ENCODE measurements around the gene CD109. TPM values are rescaled to one million over a fixed set of nuclear protein-coding genes. Genes with fewer than 3 reads are reported as not detected.

The CD109 gene
- total RNA-seq, 4 donors from 2014 or later = 7.9 to 27.0 (median 19.8) TPM

GRCh38 chr6:73817253-73817652, 121.2 kb downstream of the CD109 start:
- Histone ChIP-seq H3K4me1 (no peaks in the 10 kb centered on the region), H3K9me3 (no peaks in the 10 kb centered on the region), H3K36me3 (peaks cover 0 to 30% of the 10 kb centered on the region in 2 donors), H3K27ac (no peak overlapping the region), H3K27me3 (no peaks in the 10 kb centered on the region), H3K4me3 (no peak overlapping the region)
- WGBS, 2 donors (ENCODE audit: low coverage in 1 of 2) = 50% methylated on average over 1 of the region's 1 CpG
- no peak for ATAC-seq
- TF ChIP-seq, protein P1, sequence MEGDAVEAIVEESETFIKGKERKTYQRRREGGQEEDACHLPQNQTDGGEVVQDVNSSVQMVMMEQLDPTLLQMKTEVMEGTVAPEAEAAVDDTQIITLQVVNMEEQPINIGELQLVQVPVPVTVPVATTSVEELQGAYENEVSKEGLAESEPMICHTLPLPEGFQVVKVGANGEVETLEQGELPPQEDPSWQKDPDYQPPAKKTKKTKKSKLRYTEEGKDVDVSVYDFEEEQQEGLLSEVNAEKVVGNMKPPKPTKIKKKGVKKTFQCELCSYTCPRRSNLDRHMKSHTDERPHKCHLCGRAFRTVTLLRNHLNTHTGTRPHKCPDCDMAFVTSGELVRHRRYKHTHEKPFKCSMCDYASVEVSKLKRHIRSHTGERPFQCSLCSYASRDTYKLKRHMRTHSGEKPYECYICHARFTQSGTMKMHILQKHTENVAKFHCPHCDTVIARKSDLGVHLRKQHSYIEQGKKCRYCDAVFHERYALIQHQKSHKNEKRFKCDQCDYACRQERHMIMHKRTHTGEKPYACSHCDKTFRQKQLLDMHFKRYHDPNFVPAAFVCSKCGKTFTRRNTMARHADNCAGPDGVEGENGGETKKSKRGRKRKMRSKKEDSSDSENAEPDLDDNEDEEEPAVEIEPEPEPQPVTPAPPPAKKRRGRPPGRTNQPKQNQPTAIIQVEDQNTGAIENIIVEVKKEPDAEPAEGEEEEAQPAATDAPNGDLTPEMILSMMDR (IDR thresholded peaks at IDR 0.05) = no peak
- TF ChIP-seq POLR2AphosphoS5 (IDR thresholded peaks at IDR 0.05) = no peak
- no peak for TF ChIP-seq POLR2A (IDR thresholded peaks at IDR 0.05)
- TF ChIP-seq EP300 (IDR thresholded peaks at IDR 0.05) = no peak

GRCh38 chr6:73823046-73823735, 127.2 kb downstream of the CD109 start:
- Histone ChIP-seq H3K27ac (peak overlapping the region in 1 of 4 donors; percentile 9), H3K4me1 (peaks cover 0 to 5% (median 0%) of the 10 kb centered on the region in 3 donors), H3K9me3 (no peaks in the 10 kb centered on the region), H3K4me3 (no peak overlapping the region), H3K36me3 (peaks cover 0 to 23% of the 10 kb centered on the region in 2 donors), H3K27me3 (no peaks in the 10 kb centered on the region)
- ATAC-seq = no peak
- WGBS, 2 donors (ENCODE audit: low coverage in 1 of 2) = 42 to 49% methylated on average over 6 of the region's 6 CpGs
- no peak for TF ChIP-seq EP300 (IDR thresholded peaks at IDR 0.05)
- TF ChIP-seq POLR2A (IDR thresholded peaks at IDR 0.05) = no peak
- TF ChIP-seq, protein P1 (IDR thresholded peaks at IDR 0.05) = no peak
- no peak for TF ChIP-seq POLR2AphosphoS5 (IDR thresholded peaks at IDR 0.05)

GRCh38 chr6:73823832-73824231, 127.8 kb downstream of the CD109 start:
- Histone ChIP-seq H3K27ac (peak overlapping the region in 1 of 4 donors; percentile 9), H3K27me3 (no peaks in the 10 kb centered on the region), H3K4me3 (no peak overlapping the region), H3K36me3 (peaks cover 0 to 19% of the 10 kb centered on the region in 2 donors), H3K9me3 (no peaks in the 10 kb centered on the region), H3K4me1 (peaks cover 0 to 5% (median 0%) of the 10 kb centered on the region in 3 donors)
- no peak for ATAC-seq
- WGBS, 2 donors (ENCODE audit: low coverage in 1 of 2) = 100% methylated on average over 1 of the region's 1 CpG; no CpG with 5 or more reads in 1 of the 2 donors
- TF ChIP-seq EP300 (IDR thresholded peaks at IDR 0.05) (no peak), POLR2A (IDR thresholded peaks at IDR 0.05) (no peak), POLR2AphosphoS5 (IDR thresholded peaks at IDR 0.05) (no peak)
- TF ChIP-seq, protein P1 (IDR thresholded peaks at IDR 0.05) = no peak

GRCh38 chr6:73826571-73826970, 130.6 kb downstream of the CD109 start:
- 79 to 90% methylated on average over 1 of the region's 1 CpG for WGBS, 2 donors (ENCODE audit: low coverage in 1 of 2)
- ATAC-seq = no peak
- no peaks in the 10 kb centered on the region for H3K27me3 ChIP-seq
- H3K27ac ChIP-seq = no peak overlapping the region
- peaks cover 0 to 5% of the 10 kb centered on the region in 2 donors for H3K36me3 ChIP-seq
- peaks cover 0 to 5% (median 0%) of the 10 kb centered on the region in 3 donors for H3K4me1 ChIP-seq
- H3K9me3 ChIP-seq = no peaks in the 10 kb centered on the region
- TF ChIP-seq EP300 (IDR thresholded peaks at IDR 0.05) = no peak
- TF ChIP-seq POLR2AphosphoS5 (IDR thresholded peaks at IDR 0.05) = no peak
- TF ChIP-seq POLR2A (IDR thresholded peaks at IDR 0.05) = no peak
- TF ChIP-seq, protein P1 (IDR thresholded peaks at IDR 0.05) = no peak
- no peak overlapping the region for H3K4me3 ChIP-seq

DNA sequence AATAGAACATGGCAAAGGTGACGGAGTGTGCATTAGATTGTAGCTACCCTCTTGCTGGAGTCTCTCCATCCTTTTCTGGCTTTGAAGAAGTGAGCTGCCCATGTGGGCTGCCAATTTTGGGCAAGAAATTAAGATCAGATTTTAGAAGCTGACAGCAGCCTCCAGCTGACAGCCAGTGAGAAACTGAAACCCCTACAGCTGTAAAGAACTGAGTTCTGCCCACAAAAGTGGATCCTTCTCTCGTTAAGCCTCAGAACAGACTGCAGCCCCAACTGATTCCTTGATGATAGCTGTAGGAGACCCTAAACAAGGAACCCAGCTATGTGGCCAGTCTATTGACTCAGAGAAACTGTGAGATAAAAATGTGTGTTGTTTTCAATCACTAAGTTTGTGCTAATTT, 134.1 kb downstream of the CD109 start:
- H3K27me3 ChIP-seq = no peaks in the 10 kb centered on the region
- H3K9me3 ChIP-seq = no peaks in the 10 kb centered on the region
- no peak for ATAC-seq
- TF ChIP-seq EP300 (IDR thresholded peaks at IDR 0.05) = no peak
- TF ChIP-seq POLR2A (IDR thresholded peaks at IDR 0.05) = no peak
- TF ChIP-seq, protein P1 (IDR thresholded peaks at IDR 0.05) = no peak
- TF ChIP-seq POLR2AphosphoS5 (IDR thresholded peaks at IDR 0.05) = no peak
- 71% methylated on average over 1 of the region's 2 CpGs; no CpG with 5 or more reads in 1 of the 2 donors for WGBS, 2 donors (ENCODE audit: low coverage in 1 of 2)
- no peaks in the 10 kb centered on the region for H3K4me1 ChIP-seq
- no peaks in the 10 kb centered on the region for H3K36me3 ChIP-seq
- no peak overlapping the region for H3K4me3 ChIP-seq
- H3K27ac ChIP-seq = no peak overlapping the region

Data from gastroesophageal sphincter (tissue), 4 donors.